HepG2 (cell line): ENCODE results near the gene ATP5F1E. TPM values are rescaled to one million over a fixed set of nuclear protein-coding genes. Genes with fewer than 3 reads are reported as not detected.

Source experiments
- HMG20B ChIP-seq: conservative IDR thresholded peaks from 2 replicates; pipeline ENCODE4 v1.6.1; 2016; ENCODE audit warnings: missing genetic modification reagents, missing compliant biosample characterization
- KDM3A ChIP-seq: IDR thresholded peaks from 2 replicates; pipeline ENCODE4 v1.6.1; 2018; ENCODE audit warnings: low read depth, missing compliant biosample characterization
- NFYB ChIP-seq: sonication (generic); formaldehyde crosslinking; IDR thresholded peaks from 2 replicates; pipeline ENCODE4 v1.4.0; 2020; ENCODE audit warnings: missing genetic modification reagents
- POLR2A ChIP-seq, 2 experiments: IDR thresholded peaks; 2 replicates each; pipeline ENCODE4 v1.6.1; 2011; ENCODE audit warnings: low read depth in 2 of 2, low read length in 2 of 2, mild to moderate bottlenecking in 1 of 2, moderate library complexity in 1 of 2; ENCODE audit not compliant: insufficient read depth in 1 of 2
- TGIF2 ChIP-seq: IDR thresholded peaks from 2 replicates; pipeline ENCODE4 v1.6.1; 2016; ENCODE audit warnings: control low read depth, missing compliant biosample characterization
- ZMYM4 ChIP-seq: sonication (generic); formaldehyde crosslinking; IDR thresholded peaks from 2 replicates; pipeline ENCODE4 v1.8.1; 2023; ENCODE audit warnings: mild to moderate bottlenecking, missing genetic modification reagents
- ZNF230 ChIP-seq: sonication (generic); formaldehyde crosslinking; IDR thresholded peaks from 2 replicates; pipeline ENCODE4 v1.4.0; 2020; ENCODE audit warnings: mild to moderate bottlenecking, missing genetic modification reagents
- ZNF256 ChIP-seq: sonication (generic); formaldehyde crosslinking; conservative IDR thresholded peaks from 2 replicates; pipeline ENCODE4 v1.4.0; 2020; ENCODE audit warnings: missing genetic modification reagents
- ZNF556 ChIP-seq: sonication (generic); formaldehyde crosslinking; IDR thresholded peaks from 2 replicates; pipeline ENCODE4 v1.4.0; 2020; ENCODE audit warnings: mild to moderate bottlenecking, missing genetic modification reagents, borderline replicate concordance
- polyA plus RNA-seq, 8 experiments: library from polyadenylated mRNA; depleted of rRNA in 3 of 8; stranded (reverse) in 7 of 8; unstranded in 1 of 8; fragments of >200 nt; fragmentation: Illumina TruSeq in 4 of 8; extraction: Trizol in 4 of 8; gene quantifications; 2 replicates each; pipeline versions ENCODE4 v1.2.1 to v1.2.3, GENCODE V29; 2011 to 2016; ENCODE audit warnings: low read depth in 4 of 8, missing spikeins in 1 of 8, mixed read lengths in 1 of 8; ENCODE audit not compliant: insufficient read depth in 1 of 8
- total RNA-seq, 5 experiments: library from RNA; depleted of rRNA; stranded (reverse); fragments of >200 nt; fragmentation: Illumina TruSeq; extraction: Trizol; gene quantifications; 2 replicates each; pipeline ENCODE4 v1.2.3, GENCODE V29; 2016; ENCODE audit warnings: low read depth in 1 of 5
- TF ChIP-seq, protein P1 (sequence below): sonication (generic); formaldehyde crosslinking; IDR thresholded peaks from 2 replicates; pipeline ENCODE4 v1.4.0; 2020; ENCODE audit warnings: mild to moderate bottlenecking, missing genetic modification reagents, borderline replicate concordance
- TF ChIP-seq, protein P2 (sequence below): IDR thresholded peaks from 2 replicates; pipeline ENCODE4 v1.6.1; 2016; ENCODE audit warnings: missing compliant biosample characterization, missing genetic modification reagents, borderline replicate concordance
- TF ChIP-seq, protein P3 (sequence below): sonication (generic); formaldehyde crosslinking; IDR thresholded peaks from 2 replicates; pipeline ENCODE4 v1.4.0; 2020; ENCODE audit warnings: missing genetic modification reagents
- TF ChIP-seq, protein P4 (sequence below): sonication (generic); formaldehyde crosslinking; IDR thresholded peaks from 2 replicates; pipeline ENCODE4 v1.4.0; 2020; ENCODE audit warnings: missing genetic modification reagents, borderline replicate concordance
- TF ChIP-seq, protein P5 (sequence below): sonication (generic); formaldehyde crosslinking; IDR thresholded peaks from 2 replicates; pipeline ENCODE4 v1.5.1; 2020; ENCODE audit warnings: mild to moderate bottlenecking, missing genetic modification reagents, moderate library complexity

The ATP5F1E gene
- total and polyA plus RNA-seq, 2 of the 13 experiments (the other 11 are each of a cell fraction or from before 2014, with no cell fraction given) = 121 to 134 TPM

DNA sequence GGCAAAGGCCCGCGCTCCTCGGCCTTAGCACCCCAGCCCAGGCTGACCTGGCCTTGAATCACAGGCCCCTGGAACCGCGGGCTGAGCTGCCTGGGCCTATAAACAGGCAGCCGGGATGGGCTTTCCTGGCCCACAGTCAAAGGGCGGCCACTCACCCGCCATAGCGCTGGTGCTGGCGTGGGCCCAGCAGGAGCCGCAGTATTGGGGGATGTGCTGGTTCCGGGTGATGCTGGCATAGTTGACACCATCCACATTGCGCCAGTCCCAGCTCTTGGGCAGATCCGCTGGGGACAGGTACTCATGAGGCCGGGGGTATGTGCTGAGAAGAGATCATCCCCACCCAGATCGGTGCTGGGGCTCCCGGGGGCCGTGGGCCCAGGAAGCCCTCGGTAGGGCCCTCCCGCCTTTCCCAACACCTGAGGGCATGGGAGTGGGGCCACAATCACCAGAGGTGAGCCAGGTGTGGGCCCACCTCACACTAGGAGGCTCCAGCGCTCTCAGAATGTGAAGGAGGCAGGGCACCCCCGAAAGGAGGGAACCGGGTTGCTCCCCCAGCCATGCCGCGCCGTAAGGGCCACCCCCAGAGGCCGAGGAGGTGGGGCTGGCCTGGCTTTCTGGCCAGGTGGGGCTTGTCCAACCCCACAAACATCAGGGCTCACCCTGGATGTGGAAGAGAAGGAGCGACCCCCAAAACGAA lies 25.8 kb downstream of the ATP5F1E start (continued):
- TF ChIP-seq, protein P1, sequence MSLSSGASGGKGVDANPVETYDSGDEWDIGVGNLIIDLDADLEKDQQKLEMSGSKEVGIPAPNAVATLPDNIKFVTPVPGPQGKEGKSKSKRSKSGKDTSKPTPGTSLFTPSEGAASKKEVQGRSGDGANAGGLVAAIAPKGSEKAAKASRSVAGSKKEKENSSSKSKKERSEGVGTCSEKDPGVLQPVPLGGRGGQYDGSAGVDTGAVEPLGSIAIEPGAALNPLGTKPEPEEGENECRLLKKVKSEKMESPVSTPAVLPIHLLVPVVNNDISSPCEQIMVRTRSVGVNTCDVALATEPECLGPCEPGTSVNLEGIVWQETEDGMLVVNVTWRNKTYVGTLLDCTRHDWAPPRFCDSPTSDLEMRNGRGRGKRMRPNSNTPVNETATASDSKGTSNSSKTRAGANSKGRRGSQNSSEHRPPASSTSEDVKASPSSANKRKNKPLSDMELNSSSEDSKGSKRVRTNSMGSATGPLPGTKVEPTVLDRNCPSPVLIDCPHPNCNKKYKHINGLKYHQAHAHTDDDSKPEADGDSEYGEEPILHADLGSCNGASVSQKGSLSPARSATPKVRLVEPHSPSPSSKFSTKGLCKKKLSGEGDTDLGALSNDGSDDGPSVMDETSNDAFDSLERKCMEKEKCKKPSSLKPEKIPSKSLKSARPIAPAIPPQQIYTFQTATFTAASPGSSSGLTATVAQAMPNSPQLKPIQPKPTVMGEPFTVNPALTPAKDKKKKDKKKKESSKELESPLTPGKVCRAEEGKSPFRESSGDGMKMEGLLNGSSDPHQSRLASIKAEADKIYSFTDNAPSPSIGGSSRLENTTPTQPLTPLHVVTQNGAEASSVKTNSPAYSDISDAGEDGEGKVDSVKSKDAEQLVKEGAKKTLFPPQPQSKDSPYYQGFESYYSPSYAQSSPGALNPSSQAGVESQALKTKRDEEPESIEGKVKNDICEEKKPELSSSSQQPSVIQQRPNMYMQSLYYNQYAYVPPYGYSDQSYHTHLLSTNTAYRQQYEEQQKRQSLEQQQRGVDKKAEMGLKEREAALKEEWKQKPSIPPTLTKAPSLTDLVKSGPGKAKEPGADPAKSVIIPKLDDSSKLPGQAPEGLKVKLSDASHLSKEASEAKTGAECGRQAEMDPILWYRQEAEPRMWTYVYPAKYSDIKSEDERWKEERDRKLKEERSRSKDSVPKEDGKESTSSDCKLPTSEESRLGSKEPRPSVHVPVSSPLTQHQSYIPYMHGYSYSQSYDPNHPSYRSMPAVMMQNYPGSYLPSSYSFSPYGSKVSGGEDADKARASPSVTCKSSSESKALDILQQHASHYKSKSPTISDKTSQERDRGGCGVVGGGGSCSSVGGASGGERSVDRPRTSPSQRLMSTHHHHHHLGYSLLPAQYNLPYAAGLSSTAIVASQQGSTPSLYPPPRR (CRISPR knock-in tag) = peak; percentile 32; the same call in 1 of the 2 replicates
- TF ChIP-seq, protein P2, sequence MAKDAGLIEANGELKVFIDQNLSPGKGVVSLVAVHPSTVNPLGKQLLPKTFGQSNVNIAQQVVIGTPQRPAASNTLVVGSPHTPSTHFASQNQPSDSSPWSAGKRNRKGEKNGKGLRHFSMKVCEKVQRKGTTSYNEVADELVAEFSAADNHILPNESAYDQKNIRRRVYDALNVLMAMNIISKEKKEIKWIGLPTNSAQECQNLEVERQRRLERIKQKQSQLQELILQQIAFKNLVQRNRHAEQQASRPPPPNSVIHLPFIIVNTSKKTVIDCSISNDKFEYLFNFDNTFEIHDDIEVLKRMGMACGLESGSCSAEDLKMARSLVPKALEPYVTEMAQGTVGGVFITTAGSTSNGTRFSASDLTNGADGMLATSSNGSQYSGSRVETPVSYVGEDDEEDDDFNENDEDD (CRISPR knock-in tag) = 0 out of 2 replicates have a peak, but pooled peaks have one; percentile 19
- TF ChIP-seq ZNF256 (CRISPR knock-in tag) = no peak
- TF ChIP-seq ZNF556 (CRISPR knock-in tag) = 0 out of 2 replicates have a peak, but pooled peaks have one; percentile 12
- 0 out of 2 replicates have a peak, but pooled peaks have one; percentile 48 for TF ChIP-seq ZNF230
- TF ChIP-seq, protein P3, sequence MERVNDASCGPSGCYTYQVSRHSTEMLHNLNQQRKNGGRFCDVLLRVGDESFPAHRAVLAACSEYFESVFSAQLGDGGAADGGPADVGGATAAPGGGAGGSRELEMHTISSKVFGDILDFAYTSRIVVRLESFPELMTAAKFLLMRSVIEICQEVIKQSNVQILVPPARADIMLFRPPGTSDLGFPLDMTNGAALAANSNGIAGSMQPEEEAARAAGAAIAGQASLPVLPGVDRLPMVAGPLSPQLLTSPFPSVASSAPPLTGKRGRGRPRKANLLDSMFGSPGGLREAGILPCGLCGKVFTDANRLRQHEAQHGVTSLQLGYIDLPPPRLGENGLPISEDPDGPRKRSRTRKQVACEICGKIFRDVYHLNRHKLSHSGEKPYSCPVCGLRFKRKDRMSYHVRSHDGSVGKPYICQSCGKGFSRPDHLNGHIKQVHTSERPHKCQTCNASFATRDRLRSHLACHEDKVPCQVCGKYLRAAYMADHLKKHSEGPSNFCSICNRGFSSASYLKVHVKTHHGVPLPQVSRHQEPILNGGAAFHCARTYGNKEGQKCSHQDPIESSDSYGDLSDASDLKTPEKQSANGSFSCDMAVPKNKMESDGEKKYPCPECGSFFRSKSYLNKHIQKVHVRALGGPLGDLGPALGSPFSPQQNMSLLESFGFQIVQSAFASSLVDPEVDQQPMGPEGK (CRISPR knock-in tag) = 0 out of 2 replicates have a peak, but pooled peaks have one; percentile 21
- TF ChIP-seq HMG20B (CRISPR knock-in tag) = 0 out of 2 replicates have a peak, but pooled peaks have one; percentile 24
- TF ChIP-seq POLR2A (IDR thresholded peaks at IDR 0.05; ENCODE audit: insufficient read depth in 1 of 2, low read depth in 2 of 2, low read length in 2 of 2) = no peak
- TF ChIP-seq NFYB (CRISPR knock-in tag) = peak; percentile 34; the same call in 1 of the 2 replicates
- TF ChIP-seq, protein P4, sequence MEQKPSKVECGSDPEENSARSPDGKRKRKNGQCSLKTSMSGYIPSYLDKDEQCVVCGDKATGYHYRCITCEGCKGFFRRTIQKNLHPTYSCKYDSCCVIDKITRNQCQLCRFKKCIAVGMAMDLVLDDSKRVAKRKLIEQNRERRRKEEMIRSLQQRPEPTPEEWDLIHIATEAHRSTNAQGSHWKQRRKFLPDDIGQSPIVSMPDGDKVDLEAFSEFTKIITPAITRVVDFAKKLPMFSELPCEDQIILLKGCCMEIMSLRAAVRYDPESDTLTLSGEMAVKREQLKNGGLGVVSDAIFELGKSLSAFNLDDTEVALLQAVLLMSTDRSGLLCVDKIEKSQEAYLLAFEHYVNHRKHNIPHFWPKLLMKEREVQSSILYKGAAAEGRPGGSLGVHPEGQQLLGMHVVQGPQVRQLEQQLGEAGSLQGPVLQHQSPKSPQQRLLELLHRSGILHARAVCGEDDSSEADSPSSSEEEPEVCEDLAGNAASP (CRISPR knock-in tag) = peak; percentile 84; the same call in 1 of the 2 replicates
- TF ChIP-seq ZMYM4 (CRISPR knock-in tag) = peak; percentile 11; the same call in 1 of the 2 replicates
- TF ChIP-seq KDM3A (CRISPR knock-in tag) = 0 out of 2 replicates have a peak, but pooled peaks have one; percentile 43
- no peak for TF ChIP-seq TGIF2 (CRISPR knock-in tag)
- TF ChIP-seq, protein P5, sequence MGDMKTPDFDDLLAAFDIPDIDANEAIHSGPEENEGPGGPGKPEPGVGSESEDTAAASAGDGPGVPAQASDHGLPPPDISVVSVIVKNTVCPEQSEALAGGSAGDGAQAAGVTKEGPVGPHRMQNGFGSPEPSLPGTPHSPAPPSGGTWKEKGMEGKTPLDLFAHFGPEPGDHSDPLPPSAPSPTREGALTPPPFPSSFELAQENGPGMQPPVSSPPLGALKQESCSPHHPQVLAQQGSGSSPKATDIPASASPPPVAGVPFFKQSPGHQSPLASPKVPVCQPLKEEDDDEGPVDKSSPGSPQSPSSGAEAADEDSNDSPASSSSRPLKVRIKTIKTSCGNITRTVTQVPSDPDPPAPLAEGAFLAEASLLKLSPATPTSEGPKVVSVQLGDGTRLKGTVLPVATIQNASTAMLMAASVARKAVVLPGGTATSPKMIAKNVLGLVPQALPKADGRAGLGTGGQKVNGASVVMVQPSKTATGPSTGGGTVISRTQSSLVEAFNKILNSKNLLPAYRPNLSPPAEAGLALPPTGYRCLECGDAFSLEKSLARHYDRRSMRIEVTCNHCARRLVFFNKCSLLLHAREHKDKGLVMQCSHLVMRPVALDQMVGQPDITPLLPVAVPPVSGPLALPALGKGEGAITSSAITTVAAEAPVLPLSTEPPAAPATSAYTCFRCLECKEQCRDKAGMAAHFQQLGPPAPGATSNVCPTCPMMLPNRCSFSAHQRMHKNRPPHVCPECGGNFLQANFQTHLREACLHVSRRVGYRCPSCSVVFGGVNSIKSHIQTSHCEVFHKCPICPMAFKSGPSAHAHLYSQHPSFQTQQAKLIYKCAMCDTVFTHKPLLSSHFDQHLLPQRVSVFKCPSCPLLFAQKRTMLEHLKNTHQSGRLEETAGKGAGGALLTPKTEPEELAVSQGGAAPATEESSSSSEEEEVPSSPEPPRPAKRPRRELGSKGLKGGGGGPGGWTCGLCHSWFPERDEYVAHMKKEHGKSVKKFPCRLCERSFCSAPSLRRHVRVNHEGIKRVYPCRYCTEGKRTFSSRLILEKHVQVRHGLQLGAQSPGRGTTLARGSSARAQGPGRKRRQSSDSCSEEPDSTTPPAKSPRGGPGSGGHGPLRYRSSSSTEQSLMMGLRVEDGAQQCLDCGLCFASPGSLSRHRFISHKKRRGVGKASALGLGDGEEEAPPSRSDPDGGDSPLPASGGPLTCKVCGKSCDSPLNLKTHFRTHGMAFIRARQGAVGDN (CRISPR knock-in tag) = peak; percentile 88
